Fibroblast of skin of right biceps (primary cell): Measurements from ENCODE around the gene VTI1A.
"Not testable (repeated sequence)": the region's sequence is repeated elsewhere in the genome, so short reads cannot be mapped to it uniquely, and the experiment has no call there.

Experiments used
- DNase-seq: peaks from one replicate; pipeline ENCODE4 v3.0.0-alpha.2; 2013

VTI1A gene

DNA sequence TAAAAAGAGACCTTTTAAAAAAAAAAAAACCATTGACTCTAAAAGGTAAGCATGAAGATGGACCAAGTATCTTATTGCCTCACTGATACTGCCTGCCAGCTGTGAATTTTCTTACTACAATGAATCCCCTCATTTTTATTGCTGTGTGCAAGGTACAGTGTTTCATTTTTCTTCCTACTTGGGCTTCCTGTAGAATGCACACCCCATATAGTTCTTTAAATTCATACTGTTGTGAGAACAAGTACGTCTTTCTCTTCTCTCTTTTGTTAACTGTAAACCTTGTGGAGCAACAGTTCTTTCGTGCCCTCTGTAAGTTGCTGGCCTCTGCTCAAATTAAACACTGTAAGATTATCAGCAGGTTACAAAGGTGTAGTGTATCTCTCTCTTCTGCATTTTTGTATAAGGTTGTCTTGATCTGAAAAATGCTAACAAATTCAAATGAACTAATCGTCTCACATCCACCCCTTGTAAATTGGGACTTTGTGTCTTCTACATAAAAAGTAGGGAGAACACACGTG is 105.6 kb downstream of the VTI1A start:
- no peak for DNase-seq

DNA sequence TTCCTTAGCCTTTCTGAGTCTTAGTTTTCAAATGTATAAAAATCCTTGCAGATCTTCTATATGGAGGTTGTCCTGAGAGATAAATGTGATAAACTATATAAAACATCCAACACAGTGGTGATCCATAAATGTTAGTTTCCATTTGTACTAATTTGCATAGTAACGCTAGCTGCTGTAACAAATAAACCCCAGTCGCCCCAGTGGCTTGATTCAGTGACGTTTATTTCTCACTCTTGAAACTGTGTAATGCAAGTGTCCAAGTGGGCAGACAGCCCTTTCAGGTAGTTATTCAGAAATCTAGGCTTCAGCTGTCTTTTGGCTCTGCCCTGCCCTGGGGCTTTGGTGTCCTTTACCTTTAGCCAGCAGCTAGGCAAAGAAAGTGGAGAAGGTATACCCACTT is 106.3 kb downstream of the VTI1A start:
- no peak for DNase-seq

DNA sequence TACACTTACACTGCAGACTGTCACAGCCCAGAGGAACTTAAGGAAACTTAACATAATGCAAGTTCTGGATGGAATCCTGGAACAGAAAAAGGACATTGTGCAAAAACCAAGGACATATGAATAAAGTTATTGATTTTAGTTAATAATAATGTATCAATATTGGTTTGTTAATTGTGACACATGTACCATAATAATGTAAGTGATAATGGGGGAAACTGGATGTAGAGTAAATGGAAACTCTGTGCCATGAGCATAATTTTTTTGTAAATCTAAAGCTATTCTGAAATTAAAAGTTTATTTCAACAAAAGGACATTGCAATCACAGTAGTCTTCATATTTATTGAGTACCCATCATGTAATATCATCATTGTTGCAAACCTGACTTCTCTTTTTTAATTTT is 107.2 kb downstream of the VTI1A start:
- DNase-seq = no peak

DNA sequence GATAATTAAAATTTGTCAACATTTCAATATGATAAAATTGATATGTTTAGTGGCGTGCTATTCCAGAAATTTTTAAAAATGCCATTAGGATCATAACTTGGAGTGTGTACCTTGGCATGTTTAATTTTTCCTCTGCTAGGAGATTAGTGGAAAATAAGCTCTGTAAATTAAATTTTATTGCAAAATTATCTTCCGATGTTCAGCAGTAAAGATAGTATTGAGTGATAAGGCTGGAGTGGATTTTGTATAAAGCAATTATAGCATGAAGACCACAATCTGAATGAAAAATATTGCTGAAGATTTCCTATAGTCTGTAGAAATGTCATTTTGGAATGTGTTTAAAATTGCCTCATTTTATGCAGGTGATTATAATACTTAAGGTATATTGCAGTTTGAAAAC is 110.2 kb downstream of the VTI1A start:
- no peak for DNase-seq

DNA sequence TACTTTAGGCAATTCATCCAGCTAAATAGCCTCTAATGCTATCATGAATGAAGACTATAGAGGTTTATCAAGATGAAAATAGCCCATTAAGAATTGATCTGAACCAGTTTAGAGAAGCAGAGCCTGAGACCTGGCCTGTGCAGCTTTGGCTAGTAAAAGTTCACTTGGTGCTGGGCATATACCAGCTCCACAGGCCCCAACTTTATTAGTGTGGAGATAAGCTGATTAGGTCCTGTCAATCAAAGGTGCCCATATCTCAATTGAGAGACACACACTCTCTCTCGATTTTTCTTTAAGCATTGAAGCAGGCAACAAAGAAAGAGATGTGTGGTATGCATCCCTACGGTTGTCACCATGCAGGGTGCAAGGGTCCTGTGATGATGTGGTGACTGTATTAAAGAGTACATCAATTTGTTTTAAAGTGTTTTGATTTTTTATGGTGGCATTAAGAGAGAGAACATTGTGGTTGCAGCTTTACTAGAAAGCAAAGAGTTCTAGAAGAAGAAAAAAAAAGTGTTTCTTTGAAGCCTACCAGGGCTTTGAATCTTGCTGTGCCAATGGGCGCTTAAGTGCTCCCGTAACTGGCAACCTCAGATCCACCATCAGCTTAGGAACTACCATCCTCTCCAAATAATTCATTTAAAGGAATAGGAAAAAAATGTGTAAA is 111.6 kb downstream of the VTI1A start:
- no peak for DNase-seq

DNA sequence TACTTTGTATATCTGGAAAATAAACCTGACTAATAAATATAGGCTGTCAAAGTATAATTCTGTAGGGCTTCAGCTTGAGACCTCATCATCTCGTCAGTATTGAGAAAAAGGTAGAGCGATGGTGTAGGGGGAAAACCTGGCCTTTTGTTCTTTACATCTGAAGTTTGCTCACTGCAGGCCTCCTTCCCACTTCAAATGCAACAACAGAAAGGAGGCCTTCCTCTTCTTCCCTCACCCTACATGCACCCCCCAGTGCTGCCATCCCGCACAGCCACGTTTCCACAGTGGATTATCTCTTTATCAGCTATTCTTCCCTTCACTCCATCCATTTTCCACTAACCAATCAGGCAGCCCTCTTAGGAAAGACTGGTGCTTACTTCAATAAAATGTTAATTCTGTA is 112.3 kb downstream of the VTI1A start:
- DNase-seq = no peak

DNA sequence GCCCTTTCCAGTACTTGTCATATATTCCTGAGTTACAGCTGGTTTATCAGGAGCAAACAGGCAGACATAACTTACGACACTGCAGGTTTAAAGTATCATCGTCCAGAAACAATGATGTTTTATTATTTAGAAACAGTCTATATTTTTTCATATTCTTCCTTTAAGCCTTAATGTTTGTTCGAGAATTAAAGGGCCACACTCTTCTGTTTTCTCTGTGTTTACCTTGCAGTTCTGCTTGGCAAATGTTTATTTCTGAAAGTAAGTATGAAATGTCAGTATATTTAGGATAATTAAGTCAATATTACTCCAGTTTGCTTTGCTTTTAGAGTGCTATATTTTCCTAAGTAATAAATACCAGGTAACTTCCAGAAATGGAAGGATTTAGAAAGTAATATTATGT is 115.1 kb downstream of the VTI1A start:
- no peak for DNase-seq

DNA sequence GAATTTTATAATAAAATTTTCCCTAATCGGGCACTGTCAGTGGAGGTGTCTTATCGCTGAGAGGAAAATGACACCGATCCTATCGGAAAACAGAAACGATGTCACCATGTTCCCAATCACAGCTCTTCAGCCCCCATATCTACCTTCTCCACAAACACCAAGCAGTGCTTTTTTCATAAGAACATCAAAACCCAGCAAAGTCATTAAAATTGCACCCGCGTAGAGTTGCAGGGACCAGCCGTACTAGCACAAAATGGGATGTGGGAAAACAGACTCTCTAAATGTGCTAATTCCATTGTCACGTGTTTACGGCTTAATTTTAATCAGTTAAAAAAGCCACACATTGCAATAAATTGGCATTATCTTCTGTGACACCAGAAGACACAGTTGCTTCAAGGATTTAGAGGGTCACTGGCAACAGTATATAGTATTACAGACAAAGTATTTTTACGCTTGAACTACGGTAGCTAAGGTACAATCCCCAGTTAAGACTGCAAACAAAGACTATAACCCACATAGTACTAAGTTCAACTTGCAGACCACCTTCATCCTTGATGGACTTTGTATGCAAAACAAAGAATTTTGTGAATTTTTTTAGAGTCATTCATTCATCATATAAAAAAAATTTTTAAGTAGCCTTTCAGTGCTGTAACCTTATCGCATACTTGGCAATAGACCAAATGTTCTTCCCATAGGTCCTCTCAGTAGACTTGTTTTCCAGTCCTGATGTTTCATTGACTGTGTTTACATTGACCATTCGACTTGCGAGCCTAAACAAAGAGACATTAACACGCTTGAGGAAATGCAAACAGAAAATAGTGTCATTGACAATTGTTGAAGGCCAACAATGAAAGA is 116.0 kb downstream of the VTI1A start:
- peak; percentile 16 for DNase-seq

DNA sequence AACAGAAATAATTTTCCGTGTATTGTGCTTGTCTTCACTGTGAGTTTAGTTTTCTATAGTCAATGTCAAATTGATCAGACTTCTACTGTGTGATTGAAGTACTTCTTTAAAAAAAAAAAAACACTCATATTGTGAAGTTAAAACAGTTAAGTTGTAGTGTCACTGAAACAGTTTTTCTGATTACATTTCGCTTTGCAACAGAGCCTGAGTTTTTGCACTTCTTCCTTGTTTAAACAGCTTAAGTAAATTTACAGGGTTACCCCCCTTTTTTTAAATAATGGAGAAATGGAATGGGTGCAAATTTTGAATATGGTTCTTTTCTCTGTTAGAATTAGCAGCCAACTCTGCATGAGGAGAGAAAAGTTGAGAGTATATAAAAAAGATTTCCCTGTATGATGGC is 117.3 kb downstream of the VTI1A start:
- DNase-seq = no peak

DNA sequence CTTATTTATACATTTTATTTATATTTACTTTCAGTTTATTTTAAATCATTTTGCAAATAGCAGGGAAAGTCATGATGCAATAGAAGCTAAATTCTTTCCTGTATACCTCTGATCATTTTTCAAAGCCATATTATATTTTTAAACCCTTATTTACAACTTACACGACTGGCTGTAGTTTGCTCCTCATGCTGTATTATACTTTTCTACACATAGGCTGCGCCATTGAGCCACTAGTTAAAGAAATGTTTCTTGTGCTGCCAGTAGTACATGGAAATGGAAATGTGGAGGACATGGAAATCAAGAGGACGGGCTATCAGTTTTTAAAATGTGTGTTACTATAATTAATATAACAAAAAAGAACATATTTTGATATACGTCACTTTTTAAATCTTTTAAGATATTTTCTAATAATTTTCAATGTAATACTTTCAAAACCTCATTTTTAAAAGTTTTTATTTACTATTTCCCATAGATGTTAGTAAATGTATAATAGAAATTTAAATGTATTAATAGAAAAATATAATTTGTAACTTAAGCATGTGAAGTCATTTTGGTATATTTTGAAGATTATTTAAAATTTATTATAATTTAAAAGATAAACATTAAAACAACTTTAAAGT is 118.5 kb downstream of the VTI1A start:
- peak; percentile 70 for DNase-seq

DNA sequence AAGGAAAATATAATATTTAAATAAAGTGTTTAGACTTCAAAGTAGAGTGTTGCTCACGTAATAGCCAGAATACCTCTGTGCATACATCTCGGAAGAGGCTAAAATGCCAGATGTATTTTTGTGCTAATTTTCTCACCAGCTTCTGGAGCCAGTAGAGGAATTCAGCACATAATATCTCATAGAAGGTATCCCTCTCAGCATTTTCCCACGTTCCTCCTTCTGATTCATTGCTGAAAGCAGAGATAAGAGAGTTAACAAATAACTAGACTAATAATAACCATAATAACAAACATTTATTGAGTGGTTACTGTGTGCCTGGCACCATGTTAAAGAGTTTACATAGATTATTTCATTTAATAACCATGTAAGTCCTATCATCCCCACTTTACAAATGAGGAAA is 123.6 kb downstream of the VTI1A start:
- no peak for DNase-seq

DNA sequence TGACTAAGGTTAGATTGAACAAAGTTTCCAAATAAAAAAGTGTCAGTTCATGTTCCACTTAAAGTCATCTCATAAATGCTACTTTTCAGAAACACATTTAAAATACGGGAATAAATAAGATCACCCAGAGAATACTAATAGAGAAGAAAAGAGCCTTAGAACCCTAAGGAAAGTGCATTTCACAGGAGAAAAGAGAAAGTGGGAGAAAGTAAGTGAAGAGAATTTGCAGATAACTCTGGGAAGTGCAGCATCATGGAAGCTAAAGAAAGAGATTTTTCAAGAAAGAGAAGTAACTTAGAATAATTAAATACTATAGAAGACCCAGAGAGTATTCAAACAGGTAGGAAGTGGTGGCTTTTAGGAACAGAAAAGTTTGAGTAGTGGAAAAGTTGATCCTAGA is 132.6 kb downstream of the VTI1A start:
- no peak for DNase-seq

DNA sequence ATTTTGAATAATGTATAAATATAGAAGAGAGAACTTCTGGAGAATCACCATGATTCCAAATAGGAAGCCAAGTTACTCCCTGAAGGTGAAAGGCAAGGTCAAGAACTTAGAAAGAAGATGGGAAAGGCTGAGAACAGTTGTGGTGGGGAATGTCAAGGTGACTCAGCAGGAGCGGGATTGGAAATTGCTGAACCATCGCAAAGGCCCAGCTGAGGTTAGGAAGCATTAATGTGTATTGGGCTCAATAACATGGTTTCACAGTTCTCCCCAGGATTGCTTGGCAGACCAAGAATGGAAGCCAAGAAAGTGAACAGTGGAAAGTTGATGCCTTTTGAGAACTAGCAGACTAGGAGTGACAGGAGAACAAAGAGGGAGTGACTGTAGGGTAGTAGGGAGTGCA is 133.3 kb downstream of the VTI1A start:
- no peak for DNase-seq

DNA sequence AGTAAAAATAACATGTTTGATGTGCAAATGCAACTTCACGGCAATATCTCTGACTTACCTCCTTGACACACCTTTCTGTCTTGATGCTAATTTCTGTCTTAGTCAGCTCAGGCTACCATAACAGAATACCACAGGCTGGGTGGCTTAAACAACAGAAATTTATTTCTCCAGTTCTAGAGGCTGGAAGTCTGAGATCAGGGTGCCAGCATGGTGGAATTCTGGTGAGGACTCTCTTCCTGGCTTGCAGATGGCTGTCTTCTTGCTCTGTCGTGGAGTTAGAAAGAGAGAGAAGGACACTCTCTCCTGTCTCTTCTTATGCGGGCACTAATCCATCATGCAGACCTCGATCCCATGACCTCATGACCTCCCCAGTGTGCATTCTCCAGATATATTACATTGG is 134.9 kb downstream of the VTI1A start:
- no peak for DNase-seq

DNA sequence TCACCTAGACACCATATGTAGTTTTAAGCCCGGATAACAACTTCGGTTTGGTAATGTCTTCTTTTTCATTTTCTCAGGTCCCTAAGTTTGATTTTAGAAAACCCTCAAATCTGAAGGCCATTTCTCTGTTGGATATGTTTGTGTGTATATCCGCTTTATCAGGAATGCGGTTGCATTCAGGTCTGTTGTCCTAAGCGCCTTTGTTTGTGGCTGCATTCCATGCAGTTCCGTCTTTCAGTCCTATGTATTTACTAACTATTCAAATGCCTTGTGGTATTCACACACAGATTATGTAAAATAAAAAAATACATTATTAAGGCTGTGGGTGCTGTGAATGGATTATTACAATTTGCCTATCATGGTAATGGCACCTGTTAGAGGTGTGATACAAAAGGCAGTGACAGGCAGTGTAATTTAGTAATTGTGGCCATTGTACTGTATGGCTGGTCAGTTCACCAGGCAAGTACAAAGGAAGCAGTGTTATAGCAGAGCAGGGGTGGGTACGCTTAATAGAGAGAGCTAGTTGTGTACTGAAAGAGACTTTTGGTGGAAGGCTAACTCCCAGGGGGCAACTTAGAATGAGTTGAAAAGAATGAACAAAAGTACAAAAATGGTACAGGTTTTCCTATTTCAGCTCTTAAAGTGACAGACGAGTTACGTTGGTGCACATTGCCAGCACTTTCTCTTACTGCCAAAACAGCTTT is 136.4 kb downstream of the VTI1A start:
- DNase-seq = no peak

DNA sequence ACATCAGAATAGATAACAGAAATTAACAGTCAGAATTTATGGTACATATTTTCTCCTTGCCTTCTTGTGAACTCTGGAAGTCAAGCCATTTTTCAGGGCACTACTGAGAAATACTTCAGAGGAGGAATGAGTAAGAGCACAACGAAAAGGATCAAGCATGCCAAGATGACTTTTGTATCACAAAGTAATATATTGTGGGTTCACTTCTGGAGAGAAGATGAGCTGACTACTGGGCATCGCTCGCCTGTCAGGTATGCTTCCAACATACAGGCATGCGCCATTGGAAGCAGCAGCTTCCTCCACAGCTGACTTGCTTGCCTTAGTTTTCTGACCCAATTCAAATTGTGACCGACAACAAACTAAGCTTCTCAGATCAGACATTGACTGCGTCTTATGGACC is 137.3 kb downstream of the VTI1A start:
- DNase-seq = peak; percentile 51

DNA sequence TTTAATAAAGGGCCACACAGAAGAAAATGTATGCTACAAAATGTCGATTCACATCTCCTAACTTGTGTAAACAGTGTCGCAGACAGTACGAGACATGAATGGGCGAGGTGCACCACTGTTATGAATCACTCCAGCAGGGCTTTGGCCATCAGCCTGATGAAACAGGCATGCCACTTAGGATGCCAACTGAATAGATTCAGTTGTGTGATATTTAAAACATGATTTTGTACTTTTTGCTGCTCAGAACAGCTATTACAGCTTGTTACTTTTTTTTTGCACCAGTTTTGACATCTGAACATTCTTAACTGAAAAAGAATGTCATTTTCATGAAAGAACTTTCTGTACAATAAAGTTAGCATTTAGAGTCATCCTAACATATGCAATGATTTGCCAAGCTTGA is 138.1 kb downstream of the VTI1A start:
- DNase-seq = peak; percentile 51

DNA sequence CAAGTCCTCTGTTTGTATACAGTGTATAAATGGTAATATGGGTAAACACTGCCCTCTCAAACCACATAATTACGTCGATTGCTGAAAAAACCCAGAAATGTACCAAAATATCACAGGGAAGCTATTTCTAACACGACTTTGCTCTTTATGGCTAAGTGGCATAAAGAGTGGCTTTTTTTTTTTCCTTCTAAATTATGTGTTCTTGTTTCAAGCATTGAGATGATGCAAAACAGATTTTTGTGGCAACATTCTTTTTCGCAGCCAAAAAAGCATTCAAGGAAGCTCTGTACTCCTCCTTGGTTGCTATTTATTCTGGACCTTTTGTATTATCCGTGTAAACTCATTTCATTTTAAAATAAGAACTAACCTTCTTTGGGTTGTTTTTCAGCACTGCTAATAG is 138.9 kb downstream of the VTI1A start:
- peak; percentile 52 for DNase-seq

DNA sequence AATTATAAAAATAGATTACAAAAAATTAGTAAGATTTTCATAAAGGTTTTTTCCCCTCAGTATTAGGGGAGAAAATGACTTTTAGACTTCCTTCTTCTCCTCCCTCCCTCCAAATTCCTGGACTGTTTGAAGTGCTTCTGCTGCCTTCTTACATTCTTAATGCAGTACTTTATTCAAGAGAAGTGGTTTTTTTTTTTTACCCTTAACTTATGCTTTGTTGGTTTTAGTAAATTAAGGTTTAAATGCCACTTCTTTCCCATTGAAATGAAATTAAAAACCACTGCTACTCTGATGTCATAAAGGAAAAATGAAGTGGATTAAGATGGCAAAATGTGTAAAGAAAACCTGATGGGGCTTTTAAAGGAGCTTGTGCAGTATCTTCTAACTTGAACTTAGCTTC is 140.7 kb downstream of the VTI1A start:
- DNase-seq = peak; percentile 52

DNA sequence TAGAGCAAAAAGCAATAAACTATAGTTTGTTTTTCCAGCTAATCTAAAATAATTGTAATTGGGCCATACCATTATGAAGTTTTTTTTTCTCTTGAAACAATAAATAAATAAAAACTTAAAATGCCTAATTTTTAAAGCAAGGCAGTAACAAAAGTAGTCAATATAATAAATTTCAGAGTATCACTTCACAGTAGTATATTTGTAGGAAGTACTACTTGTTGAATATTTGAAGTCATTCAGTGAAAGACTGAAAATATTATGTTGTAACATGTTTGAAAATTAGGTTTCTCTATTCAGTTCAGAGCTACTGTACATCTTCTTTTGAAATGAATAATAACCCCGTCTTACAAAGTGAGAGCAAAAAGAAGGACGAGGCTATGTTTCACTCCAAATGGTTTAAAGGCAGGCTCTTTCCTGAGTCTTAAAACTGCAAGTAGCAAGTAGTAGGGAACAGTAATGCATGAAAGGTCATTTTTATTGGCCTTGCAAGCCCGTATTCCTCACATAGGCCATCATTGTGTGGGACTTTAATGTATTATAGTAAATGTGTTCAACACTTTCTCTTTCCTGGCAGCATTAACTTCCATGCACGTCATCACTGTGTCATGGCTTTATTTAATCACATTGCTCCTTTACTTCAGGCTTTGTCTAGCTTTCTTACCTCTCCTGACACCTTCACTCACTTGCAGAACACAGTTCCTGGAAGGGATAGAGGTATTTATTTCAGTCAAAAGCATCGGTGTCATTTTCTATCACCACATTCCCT is 141.4 kb downstream of the VTI1A start:
- DNase-seq = peak; percentile 16

DNA sequence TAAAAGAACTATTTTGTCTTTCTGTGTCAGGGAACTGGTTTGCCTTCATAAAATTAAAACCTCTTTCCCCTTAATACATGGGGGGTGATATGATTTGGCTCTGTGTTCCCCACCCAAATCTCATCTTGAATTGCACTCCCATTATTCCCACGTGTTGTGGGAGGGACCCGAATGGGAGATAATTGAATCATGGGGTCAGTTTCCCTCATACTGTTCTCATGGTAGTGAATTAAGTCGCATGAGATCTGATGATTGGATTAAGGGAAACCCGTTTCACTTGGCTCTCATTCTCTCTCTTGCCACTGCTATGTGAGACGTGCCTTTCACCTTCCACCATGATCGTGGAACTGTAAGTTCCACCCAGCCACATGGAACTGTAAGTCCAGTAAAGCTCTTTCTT is 142.1 kb downstream of the VTI1A start:
- DNase-seq = no peak

DNA sequence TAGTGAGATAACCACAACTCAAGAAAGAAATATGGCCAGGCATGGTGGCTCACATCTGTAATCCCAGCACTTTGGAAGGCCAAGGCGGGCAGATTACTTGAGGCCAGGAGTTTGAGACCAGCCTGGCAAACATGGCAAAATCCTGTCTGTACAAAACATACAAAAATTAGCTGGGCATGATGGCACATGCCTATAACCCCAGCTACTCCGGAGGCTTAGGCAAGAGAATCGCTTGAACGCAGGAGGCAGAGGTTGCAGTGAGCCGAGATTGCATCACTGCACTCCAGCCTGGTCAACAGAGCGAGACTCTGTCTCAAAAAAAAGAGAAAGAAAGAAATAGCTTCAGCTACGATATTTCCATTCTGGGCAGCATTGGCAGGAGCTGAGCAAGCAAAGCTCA is 143.8 kb downstream of the VTI1A start:
- not testable (repeated sequence) for DNase-seq

DNA sequence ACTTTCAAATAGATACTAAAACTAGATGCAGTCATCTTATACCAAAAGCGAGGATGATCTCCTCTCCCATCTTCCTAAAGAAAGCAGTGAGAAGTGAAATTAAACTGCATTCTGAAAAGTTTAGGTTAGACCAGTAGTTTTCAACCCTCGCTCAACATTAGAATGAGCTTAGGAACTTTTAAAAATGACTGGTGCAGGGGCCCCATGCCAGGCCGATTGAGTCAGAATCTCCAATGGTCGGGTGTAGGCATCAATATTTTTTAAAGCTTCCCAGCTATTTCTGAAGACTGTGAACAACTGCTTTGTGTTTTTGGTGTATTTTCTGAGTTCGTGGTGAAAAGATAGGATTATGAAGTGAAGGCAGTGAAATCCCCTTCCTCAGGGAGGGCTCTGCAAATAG is 146.0 kb downstream of the VTI1A start:
- no peak for DNase-seq
